RWPE2 (cell line): ENCODE measurements around the gene FAM168A.

Experiments
- ATAC-seq: fragments of 200-7000 bp; cut with Tn5 transposase; 3 replicates; pipeline ENCODE4 v1.9.1; 2021; ENCODE audit warnings: low read depth
- DNase-seq: peaks from one replicate; pipeline ENCODE4 v3.0.0-alpha.2; 2020; ENCODE audit warnings: low spot score
- H3K27ac ChIP-seq: fragments of 450-650 bp; 2 replicates; pipeline ENCODE4 v1.5.1; 2017; ENCODE audit warnings: mild to moderate bottlenecking; ENCODE audit not compliant: poor library complexity, severe bottlenecking
- H3K27me3 ChIP-seq: fragments of 250-450 bp; sonication (Bioruptor Pico); 2 replicates; pipeline ENCODE4 v1.5.1; 2021; ENCODE audit warnings: mild to moderate bottlenecking, moderate library complexity; ENCODE audit not compliant: insufficient read depth, poor library complexity, severe bottlenecking
- H3K36me3 ChIP-seq: fragments of 250-450 bp; sonication (Bioruptor Pico); 2 replicates; pipeline ENCODE4 v1.5.1; 2020; ENCODE audit warnings: low read depth, mild to moderate bottlenecking, moderate library complexity
- H3K4me1 ChIP-seq: fragments of 250-450 bp; sonication (Bioruptor Pico); 2 replicates; pipeline ENCODE4 v1.5.1; 2021; ENCODE audit warnings: mild to moderate bottlenecking, moderate library complexity; ENCODE audit not compliant: insufficient read depth, poor library complexity, severe bottlenecking
- H3K4me3 ChIP-seq: fragments of 250-450 bp; sonication (Bioruptor Pico); 2 replicates; pipeline ENCODE4 v1.5.1; 2021; ENCODE audit warnings: mild to moderate bottlenecking, moderate library complexity; ENCODE audit not compliant: severe bottlenecking
- H3K9me3 ChIP-seq: fragments of 250-450 bp; sonication (Bioruptor Pico); 2 replicates; pipeline ENCODE4 v1.5.1; 2021; ENCODE audit warnings: mild to moderate bottlenecking, moderate library complexity; ENCODE audit not compliant: severe bottlenecking
- CTCF ChIP-seq: fragments of 450-650 bp; IDR thresholded peaks from one replicate; pipeline ENCODE4 v1.5.1; 2017; ENCODE audit warnings: mild to moderate bottlenecking, moderate library complexity; ENCODE audit not compliant: poor library complexity, severe bottlenecking

The FAM168A gene

GRCh38 chr11:73622926-73623593 is 25.1 kb upstream of the FAM168A start:
- no peak overlapping the region for H3K4me3 ChIP-seq
- ATAC-seq, result no peak
- no peaks in the 10 kb centered on the region for H3K9me3 ChIP-seq
- no peaks in the 10 kb centered on the region for H3K4me1 ChIP-seq
- no peaks in the 10 kb centered on the region for H3K27me3 ChIP-seq
- no peak for DNase-seq
- no peak for TF ChIP-seq CTCF
- H3K27ac ChIP-seq, result no peak overlapping the region
- no peaks in the 10 kb centered on the region for H3K36me3 ChIP-seq

- Histone ChIP-seq H3K36me3 (no peaks in the 10 kb centered on the region), H3K4me1 (no peaks in the 10 kb centered on the region), H3K9me3 (no peaks in the 10 kb centered on the region), H3K27me3 (no peaks in the 10 kb centered on the region), H3K4me3 (no peak overlapping the region), H3K27ac (no peak overlapping the region)
- ATAC-seq, result no peak
- DNase-seq, result no peak
- no peak for TF ChIP-seq CTCF
These were observed 16.7 kb upstream of the FAM168A start for GRCh38 chr11:73614591-73614990.

GRCh38 chr11:73612601-73613140 is 14.8 kb upstream of the FAM168A start:
- no peak for TF ChIP-seq CTCF
- ATAC-seq, result no peak
- H3K4me1 ChIP-seq, result no peaks in the 10 kb centered on the region

GRCh38 chr11:73598719-73599379 is 937 bp upstream of the FAM168A start:
- DNase-seq (no peak), ATAC-seq (no peak)
- H3K4me3 ChIP-seq, result peak overlapping the region; percentile 74
- peak overlapping the region; percentile 26 for H3K27ac ChIP-seq
- H3K27me3 ChIP-seq, result no peaks in the 10 kb centered on the region
- no peak for TF ChIP-seq CTCF
- H3K36me3 ChIP-seq, result no peaks in the 10 kb centered on the region
- no peaks in the 10 kb centered on the region for H3K9me3 ChIP-seq
- H3K4me1 ChIP-seq, result no peaks in the 10 kb centered on the region

More at GRCh38 chr11:73612601-73613140, 14.8 kb upstream of the FAM168A start:
- no peaks in the 10 kb centered on the region for H3K27me3 ChIP-seq
- no peaks in the 10 kb centered on the region for H3K36me3 ChIP-seq
- no peak overlapping the region for H3K27ac ChIP-seq
- no peaks in the 10 kb centered on the region for H3K9me3 ChIP-seq
- no peak overlapping the region for H3K4me3 ChIP-seq
- no peak for DNase-seq
